ENCODE data around the gene FHAD1. TPM values are rescaled to one million over a fixed set of nuclear protein-coding genes. Genes with fewer than 3 reads are reported as not detected.
"Not testable (repeated sequence)": the region's sequence is repeated elsewhere in the genome, so short reads cannot be mapped to it uniquely, and the experiment has no call there.

FHAD1 gene
- total RNA-seq, 1 experiment from 2014 or later = 2.0 TPM

DNA sequence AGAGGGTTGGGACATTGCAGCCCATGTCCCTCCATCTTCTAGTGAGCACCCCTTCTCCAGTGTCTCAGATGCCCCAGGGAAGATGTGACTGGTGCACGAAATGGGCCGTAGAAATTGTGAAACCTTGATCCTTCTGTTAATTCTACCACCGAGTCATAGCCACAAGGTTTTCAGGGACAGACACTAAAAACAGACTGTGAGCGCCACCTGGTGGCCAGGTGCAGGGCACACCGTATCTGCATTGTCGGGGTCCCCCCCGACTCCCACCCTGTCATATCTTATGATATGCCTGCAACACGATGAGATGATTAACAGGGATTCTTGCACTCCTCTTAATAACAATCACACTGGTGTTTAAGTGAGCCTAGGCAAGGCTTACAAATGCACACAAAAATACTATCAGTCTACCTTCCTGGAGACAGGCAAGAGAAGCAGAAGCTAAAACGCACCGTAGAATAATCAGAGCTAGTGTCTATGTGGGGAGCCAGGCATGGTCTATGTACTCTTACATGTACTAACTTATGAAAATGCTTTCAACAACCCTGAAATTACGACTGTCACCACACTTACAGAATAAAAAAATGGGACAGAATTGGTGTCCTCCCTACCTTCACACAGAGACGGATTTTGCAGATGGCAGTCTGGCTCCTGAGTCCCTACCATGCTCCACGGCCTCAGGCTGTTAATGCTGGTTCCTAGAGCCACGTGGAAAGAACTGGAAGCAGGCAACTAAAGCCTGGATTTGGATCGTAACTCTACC is 57.9 kb downstream of the FHAD1 start:
- DNase-seq (ENCODE audit: low spot score) = peak; percentile 47
- no peaks in the 10 kb centered on the region for H3K36me3 ChIP-seq (ENCODE audit: insufficient read depth, low read length, poor library complexity, severe bottlenecking)
- no peaks in the 10 kb centered on the region for H3K27me3 ChIP-seq (replicated peaks; ENCODE audit: insufficient read depth, low read depth, low read length, poor library complexity)
- TF ChIP-seq, protein P1, sequence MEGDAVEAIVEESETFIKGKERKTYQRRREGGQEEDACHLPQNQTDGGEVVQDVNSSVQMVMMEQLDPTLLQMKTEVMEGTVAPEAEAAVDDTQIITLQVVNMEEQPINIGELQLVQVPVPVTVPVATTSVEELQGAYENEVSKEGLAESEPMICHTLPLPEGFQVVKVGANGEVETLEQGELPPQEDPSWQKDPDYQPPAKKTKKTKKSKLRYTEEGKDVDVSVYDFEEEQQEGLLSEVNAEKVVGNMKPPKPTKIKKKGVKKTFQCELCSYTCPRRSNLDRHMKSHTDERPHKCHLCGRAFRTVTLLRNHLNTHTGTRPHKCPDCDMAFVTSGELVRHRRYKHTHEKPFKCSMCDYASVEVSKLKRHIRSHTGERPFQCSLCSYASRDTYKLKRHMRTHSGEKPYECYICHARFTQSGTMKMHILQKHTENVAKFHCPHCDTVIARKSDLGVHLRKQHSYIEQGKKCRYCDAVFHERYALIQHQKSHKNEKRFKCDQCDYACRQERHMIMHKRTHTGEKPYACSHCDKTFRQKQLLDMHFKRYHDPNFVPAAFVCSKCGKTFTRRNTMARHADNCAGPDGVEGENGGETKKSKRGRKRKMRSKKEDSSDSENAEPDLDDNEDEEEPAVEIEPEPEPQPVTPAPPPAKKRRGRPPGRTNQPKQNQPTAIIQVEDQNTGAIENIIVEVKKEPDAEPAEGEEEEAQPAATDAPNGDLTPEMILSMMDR (conservative IDR thresholded peaks at IDR 0.05; ENCODE audit: low read depth, low read length) = peak; percentile 93
- no peak for TF ChIP-seq EZH2 (IDR thresholded peaks at IDR 0.05; ENCODE audit: borderline replicate concordance, low read depth, low read length, poor library complexity, severe bottlenecking)
- ChIA-PET CTCF (interaction anchor here (1.6 kb wide), 1 partner anchor 176 kb away, joined by 11 read pairs; no protein-coding TSS in a partner anchor), POLR2A (ENCODE audit: low non-redundant PET) (no interaction called here)
- H3K4me1 ChIP-seq (ENCODE audit: insufficient read depth, low read length, poor library complexity, severe bottlenecking) = no peaks in the 10 kb centered on the region
- no TSS peak for BruUV-seq (replicated peaks)
- no peak overlapping the region for H3K27ac ChIP-seq (ENCODE audit: low read depth, low read length, poor library complexity, severe bottlenecking)
- no peaks in the 10 kb centered on the region for H3K9me3 ChIP-seq (ENCODE audit: low read depth, low read length, poor library complexity, severe bottlenecking)
- intact Hi-C loops (cut with micrococcal nuclease; ENCODE audit: unreplicated experiment) = loop anchor here (1.0 kb wide), 1 partner anchor 177 kb away; no protein-coding TSS in a partner anchor
- H3K4me3 ChIP-seq (ENCODE audit: low read depth, low read length, poor library complexity, severe bottlenecking) = no peak overlapping the region

DNA sequence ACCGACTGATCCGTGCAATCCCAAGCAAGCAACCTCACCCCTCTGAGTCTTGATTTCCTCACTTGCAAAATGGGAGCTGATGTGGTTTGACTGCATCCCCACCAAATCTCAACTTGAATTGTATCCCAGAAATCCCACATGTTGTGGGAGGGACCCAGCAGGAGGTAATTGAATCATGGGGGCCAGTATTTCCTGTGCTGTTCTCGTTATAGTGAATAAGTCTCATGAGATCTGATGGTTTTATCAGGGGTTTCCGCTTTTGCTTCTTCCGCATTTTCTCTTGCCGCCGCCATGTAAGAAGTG is 58.4 kb downstream of the FHAD1 start:
- Histone ChIP-seq H3K27ac (ENCODE audit: low read depth, low read length, poor library complexity, severe bottlenecking) (no peak overlapping the region), H3K4me3 (ENCODE audit: low read depth, low read length, poor library complexity, severe bottlenecking) (no peak overlapping the region), H3K9me3 (ENCODE audit: low read depth, low read length, poor library complexity, severe bottlenecking) (no peaks in the 10 kb centered on the region), H3K36me3 (ENCODE audit: insufficient read depth, low read length, poor library complexity, severe bottlenecking) (no peaks in the 10 kb centered on the region), H3K4me1 (ENCODE audit: insufficient read depth, low read length, poor library complexity, severe bottlenecking) (no peaks in the 10 kb centered on the region), H3K27me3 (replicated peaks; ENCODE audit: insufficient read depth, low read depth, low read length, poor library complexity) (no peaks in the 10 kb centered on the region)
- intact Hi-C loops (cut with micrococcal nuclease; ENCODE audit: unreplicated experiment) = no loop called here
- BruUV-seq (replicated peaks) = no TSS peak
- no peak for TF ChIP-seq EZH2 (IDR thresholded peaks at IDR 0.05; ENCODE audit: borderline replicate concordance, low read depth, low read length, poor library complexity, severe bottlenecking)
- TF ChIP-seq, protein P1 (conservative IDR thresholded peaks at IDR 0.05; ENCODE audit: low read depth, low read length) = no peak
- POLR2A ChIA-PET (ENCODE audit: low non-redundant PET) = no interaction called here
- CTCF ChIA-PET = interaction anchor here (1.6 kb wide), 1 partner anchor 177 kb away, joined by 11 read pairs; no protein-coding TSS in a partner anchor
- no peak for DNase-seq (ENCODE audit: low spot score)

DNA sequence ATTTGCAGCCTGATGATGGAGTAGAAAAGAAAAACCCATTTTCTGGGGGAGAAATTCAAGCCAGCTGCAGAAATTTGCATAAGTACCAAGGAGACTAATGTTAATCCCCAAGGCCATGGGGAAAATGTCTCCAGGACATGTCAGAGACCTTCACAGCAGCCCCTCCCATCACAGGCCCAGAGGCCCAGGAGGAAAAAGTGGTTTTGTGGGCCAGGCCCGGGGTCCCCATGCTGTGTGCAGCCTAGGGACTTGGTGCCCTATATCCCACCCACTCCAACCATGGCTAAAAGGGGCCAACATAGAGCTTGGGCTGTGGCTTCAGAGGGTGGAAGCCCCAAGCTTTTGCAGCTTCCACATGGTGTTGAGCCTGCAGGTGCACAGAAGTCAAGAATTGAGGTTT is 59.3 kb downstream of the FHAD1 start:
- CTCF ChIA-PET = not testable (repeated sequence)

DNA sequence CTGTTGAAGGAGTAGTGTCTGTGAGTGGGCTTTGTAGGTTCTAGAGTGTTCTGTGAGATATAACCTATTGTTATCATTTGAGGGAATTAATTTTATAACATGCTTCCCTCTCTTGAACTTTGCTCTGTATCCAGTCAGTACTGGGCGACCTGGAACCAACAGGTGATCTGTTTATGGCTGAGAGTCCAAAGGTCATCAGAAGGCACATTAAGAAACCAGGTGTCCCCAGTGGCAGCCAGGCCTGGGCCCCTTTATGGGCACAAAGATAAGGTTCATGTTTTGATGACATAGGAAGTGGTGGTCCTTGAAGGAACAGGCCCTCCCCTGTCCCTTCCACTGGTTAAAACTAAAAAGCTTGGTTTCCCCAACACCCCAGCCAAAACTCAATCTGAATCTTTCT is 61.1 kb downstream of the FHAD1 start:
- H3K4me3 ChIP-seq (ENCODE audit: low read depth, low read length, poor library complexity, severe bottlenecking) = no peak overlapping the region
- ChIA-PET CTCF (no interaction called here), POLR2A (ENCODE audit: low non-redundant PET) (no interaction called here)
- no peak for DNase-seq (ENCODE audit: low spot score)
- H3K9me3 ChIP-seq (ENCODE audit: low read depth, low read length, poor library complexity, severe bottlenecking) = no peaks in the 10 kb centered on the region
- TF ChIP-seq, protein P1 (conservative IDR thresholded peaks at IDR 0.05; ENCODE audit: low read depth, low read length) = no peak
- TF ChIP-seq EZH2 (IDR thresholded peaks at IDR 0.05; ENCODE audit: borderline replicate concordance, low read depth, low read length, poor library complexity, severe bottlenecking) = no peak
- H3K36me3 ChIP-seq (ENCODE audit: insufficient read depth, low read length, poor library complexity, severe bottlenecking) = no peaks in the 10 kb centered on the region
- intact Hi-C loops (cut with micrococcal nuclease; ENCODE audit: unreplicated experiment) = no loop called here
- BruUV-seq (replicated peaks) = no TSS peak
- H3K4me1 ChIP-seq (ENCODE audit: insufficient read depth, low read length, poor library complexity, severe bottlenecking) = no peaks in the 10 kb centered on the region
- no peak overlapping the region for H3K27ac ChIP-seq (ENCODE audit: low read depth, low read length, poor library complexity, severe bottlenecking)
- H3K27me3 ChIP-seq (replicated peaks; ENCODE audit: insufficient read depth, low read depth, low read length, poor library complexity) = no peaks in the 10 kb centered on the region

More for the DNA sequence above, 59.3 kb downstream of the FHAD1 start:
- intact Hi-C loops (cut with micrococcal nuclease; ENCODE audit: unreplicated experiment); POLR2A ChIA-PET (ENCODE audit: low non-redundant PET); H3K27ac ChIP-seq (ENCODE audit: low read depth, low read length, poor library complexity, severe bottlenecking); H3K4me1 ChIP-seq (ENCODE audit: insufficient read depth, low read length, poor library complexity, severe bottlenecking); H3K4me3 ChIP-seq (ENCODE audit: low read depth, low read length, poor library complexity, severe bottlenecking); H3K9me3 ChIP-seq (ENCODE audit: low read depth, low read length, poor library complexity, severe bottlenecking); H3K27me3 ChIP-seq (replicated peaks; ENCODE audit: insufficient read depth, low read depth, low read length, poor library complexity); H3K36me3 ChIP-seq (ENCODE audit: insufficient read depth, low read length, poor library complexity, severe bottlenecking); BruUV-seq (replicated peaks); DNase-seq (ENCODE audit: low spot score): not testable (repeated sequence)
